ENCODE results near the gene UBR4.

- TF ChIP-seq, protein P1, sequence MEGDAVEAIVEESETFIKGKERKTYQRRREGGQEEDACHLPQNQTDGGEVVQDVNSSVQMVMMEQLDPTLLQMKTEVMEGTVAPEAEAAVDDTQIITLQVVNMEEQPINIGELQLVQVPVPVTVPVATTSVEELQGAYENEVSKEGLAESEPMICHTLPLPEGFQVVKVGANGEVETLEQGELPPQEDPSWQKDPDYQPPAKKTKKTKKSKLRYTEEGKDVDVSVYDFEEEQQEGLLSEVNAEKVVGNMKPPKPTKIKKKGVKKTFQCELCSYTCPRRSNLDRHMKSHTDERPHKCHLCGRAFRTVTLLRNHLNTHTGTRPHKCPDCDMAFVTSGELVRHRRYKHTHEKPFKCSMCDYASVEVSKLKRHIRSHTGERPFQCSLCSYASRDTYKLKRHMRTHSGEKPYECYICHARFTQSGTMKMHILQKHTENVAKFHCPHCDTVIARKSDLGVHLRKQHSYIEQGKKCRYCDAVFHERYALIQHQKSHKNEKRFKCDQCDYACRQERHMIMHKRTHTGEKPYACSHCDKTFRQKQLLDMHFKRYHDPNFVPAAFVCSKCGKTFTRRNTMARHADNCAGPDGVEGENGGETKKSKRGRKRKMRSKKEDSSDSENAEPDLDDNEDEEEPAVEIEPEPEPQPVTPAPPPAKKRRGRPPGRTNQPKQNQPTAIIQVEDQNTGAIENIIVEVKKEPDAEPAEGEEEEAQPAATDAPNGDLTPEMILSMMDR (conservative IDR thresholded peaks at IDR 0.05; ENCODE audit: low read length) = no peak
- TF ChIP-seq EZH2phosphoT487 (IDR thresholded peaks at IDR 0.05; ENCODE audit: borderline replicate concordance, low read depth, low read length) = no peak
Observed at GRCh38 chr1:19076841-19077616, 133.0 kb downstream of the UBR4 start.

All from OCI-LY7 (cell line).